Neural progenitor cell (in vitro differentiated cells): ENCODE data around the gene CYB5R4.

Source experiments
- CTCF ChIP-seq: fragments of 200-600 bp; sonication (generic); IDR thresholded peaks from 2 replicates; pipeline ENCODE4 v1.5.1; 2017; ENCODE audit warnings: antibody characterized with exemption, mild to moderate bottlenecking
- EZH2 ChIP-seq: fragments of 200-600 bp; sonication (generic); IDR thresholded peaks from 2 replicates; pipeline ENCODE4 v1.6.1; 2017; ENCODE audit warnings: antibody characterized with exemption, mild to moderate bottlenecking, moderate library complexity
- EZH2phosphoT487 ChIP-seq: fragments of 200-600 bp; sonication (generic); IDR thresholded peaks from 2 replicates; pipeline ENCODE4 v1.6.1; 2017; ENCODE audit warnings: antibody characterized with exemption

- no peak for TF ChIP-seq CTCF
- TF ChIP-seq EZH2, result no peak
- TF ChIP-seq EZH2phosphoT487, result no peak
These were observed 93.3 kb downstream of the CYB5R4 start for GRCh38 chr6:83952830-83953229.
